ENCODE data around the gene ARHGEF1.

ARHGEF1 gene

GRCh38 chr19:41902594-41902993 is 19.6 kb downstream of the ARHGEF1 start:
- H3K9ac ChIP-seq (ENCODE audit: low read length): no peak overlapping the region
- no peak overlapping the region for H3K27ac ChIP-seq (ENCODE audit: low read depth, low read length, poor library complexity, severe bottlenecking)
- H2AFZ ChIP-seq (ENCODE audit: low read length): no peak overlapping the region
- TF ChIP-seq CTCF (IDR thresholded peaks at IDR 0.05; ENCODE audit: low read length) (no peak), EZH2 (IDR thresholded peaks at IDR 0.05; ENCODE audit: borderline replicate concordance, low read length) (no peak)
- no peaks in the 10 kb centered on the region for H3F3A ChIP-seq (ENCODE audit: insufficient read depth, low read length)
- no peaks in the 10 kb centered on the region for H3K79me2 ChIP-seq (ENCODE audit: insufficient read depth, low read length)
- no peaks in the 10 kb centered on the region for H3K27me3 ChIP-seq (ENCODE audit: insufficient read depth, low read length)
- no peaks in the 10 kb centered on the region for H3K4me1 ChIP-seq (ENCODE audit: insufficient read depth, low read length, severe bottlenecking)
- H3K9me3 ChIP-seq (ENCODE audit: low read length): no peaks in the 10 kb centered on the region
- no peak overlapping the region for H3K4me3 ChIP-seq (ENCODE audit: low read depth, low read length, poor library complexity, severe bottlenecking)
- no peak overlapping the region for H3K4me2 ChIP-seq (ENCODE audit: low read length)
- H3K36me3 ChIP-seq (ENCODE audit: insufficient read depth, low read length): peaks cover 96% of the 10 kb centered on the region
- no peaks in the 10 kb centered on the region for H4K20me1 ChIP-seq (ENCODE audit: insufficient read depth, low read length)
- no peaks in the 10 kb centered on the region for H3K9me2 ChIP-seq (ENCODE audit: low read depth, low read length)

- no peak overlapping the region for H3K4me2 ChIP-seq (ENCODE audit: low read length)
- H3K36me3 ChIP-seq (ENCODE audit: insufficient read depth, low read length): peaks cover 94% of the 10 kb centered on the region
These were observed 20.4 kb downstream of the ARHGEF1 start for GRCh38 chr19:41903193-41903953.

GRCh38 chr19:41904118-41904870 is 21.3 kb downstream of the ARHGEF1 start:
- peaks cover 90% of the 10 kb centered on the region for H3K36me3 ChIP-seq (ENCODE audit: insufficient read depth, low read length)
- no peaks in the 10 kb centered on the region for H3K4me1 ChIP-seq (ENCODE audit: insufficient read depth, low read length, severe bottlenecking)
- TF ChIP-seq CTCF (IDR thresholded peaks at IDR 0.05; ENCODE audit: low read length) (no peak), EZH2 (IDR thresholded peaks at IDR 0.05; ENCODE audit: borderline replicate concordance, low read length) (no peak)
- no peaks in the 10 kb centered on the region for H3K9me3 ChIP-seq (ENCODE audit: low read length)
- H2AFZ ChIP-seq (ENCODE audit: low read length): no peak overlapping the region
- H3K9me2 ChIP-seq (ENCODE audit: low read depth, low read length): no peaks in the 10 kb centered on the region
- no peaks in the 10 kb centered on the region for H3K79me2 ChIP-seq (ENCODE audit: insufficient read depth, low read length)
- no peaks in the 10 kb centered on the region for H3K27me3 ChIP-seq (ENCODE audit: insufficient read depth, low read length)
- H3F3A ChIP-seq (ENCODE audit: insufficient read depth, low read length): no peaks in the 10 kb centered on the region
- H3K9ac ChIP-seq (ENCODE audit: low read length): no peak overlapping the region
- no peak overlapping the region for H3K4me3 ChIP-seq (ENCODE audit: low read depth, low read length, poor library complexity, severe bottlenecking)
- no peak overlapping the region for H3K27ac ChIP-seq (ENCODE audit: low read depth, low read length, poor library complexity, severe bottlenecking)
- H4K20me1 ChIP-seq (ENCODE audit: insufficient read depth, low read length): no peaks in the 10 kb centered on the region
- H3K4me2 ChIP-seq (ENCODE audit: low read length): no peak overlapping the region

More at GRCh38 chr19:41903193-41903953, 20.4 kb downstream of the ARHGEF1 start:
- H3K27ac ChIP-seq (ENCODE audit: low read depth, low read length, poor library complexity, severe bottlenecking): no peak overlapping the region
- TF ChIP-seq CTCF (IDR thresholded peaks at IDR 0.05; ENCODE audit: low read length) (no peak), EZH2 (IDR thresholded peaks at IDR 0.05; ENCODE audit: borderline replicate concordance, low read length) (no peak)
- no peaks in the 10 kb centered on the region for H3K27me3 ChIP-seq (ENCODE audit: insufficient read depth, low read length)
- H4K20me1 ChIP-seq (ENCODE audit: insufficient read depth, low read length): no peaks in the 10 kb centered on the region
- H3K4me1 ChIP-seq (ENCODE audit: insufficient read depth, low read length, severe bottlenecking): no peaks in the 10 kb centered on the region
- no peaks in the 10 kb centered on the region for H3K9me3 ChIP-seq (ENCODE audit: low read length)
- H3K79me2 ChIP-seq (ENCODE audit: insufficient read depth, low read length): no peaks in the 10 kb centered on the region
- H3F3A ChIP-seq (ENCODE audit: insufficient read depth, low read length): no peaks in the 10 kb centered on the region
- H2AFZ ChIP-seq (ENCODE audit: low read length): no peak overlapping the region
- H3K9me2 ChIP-seq (ENCODE audit: low read depth, low read length): no peaks in the 10 kb centered on the region
- H3K4me3 ChIP-seq (ENCODE audit: low read depth, low read length, poor library complexity, severe bottlenecking): no peak overlapping the region
- no peak overlapping the region for H3K9ac ChIP-seq (ENCODE audit: low read length)
